Common myeloid progenitor, CD34-positive (primary cell): ENCODE measurements around the gene KRTAP10-8.
"Not testable (repeated sequence)": the region's sequence is repeated elsewhere in the genome, so short reads cannot be mapped to it uniquely, and the experiment has no call there.

Source experiments
- CTCF ChIA-PET: fragments of 350-600 bp; sonication (Branson Sonifier 250); formaldehyde crosslinking; loops from one replicate; lab custom pipeline; 2021; ENCODE audit warnings: antibody characterized with exemption; lab: Charles Lee
- POLR2A ChIA-PET: fragments of 350-600 bp; sonication (Branson Sonifier 250); formaldehyde crosslinking; loops from one replicate; lab custom pipeline; 2021; ENCODE audit warnings: antibody characterized with exemption; lab: Charles Lee
- DNase-seq, 3 donors: peaks; one replicate each; pipeline versions ENCODE4 v3.0.0 to v3.0.0-alpha.2; 2013
- H3K27ac ChIP-seq, 2 experiments: 1 replicate in 1 of 2; 2 replicates in 1 of 2; pipeline ENCODE4 v1.7.0; 2013; ENCODE audit warnings: inconsistent platforms in 2 of 2, low read length in 2 of 2, mild to moderate bottlenecking in 2 of 2, low read depth in 1 of 2, moderate library complexity in 1 of 2; ENCODE audit not compliant: severe bottlenecking in 2 of 2, insufficient read depth in 1 of 2, poor library complexity in 1 of 2
- H3K27me3 ChIP-seq, 5 experiments: replicated peaks in 2 of 5; 1 replicate in 3 of 5; 2 replicates in 2 of 5; pipeline versions ENCODE4 v1.6.1 to v1.7.0; 2013; ENCODE audit warnings: low read length in 4 of 5, mild to moderate bottlenecking in 2 of 5, moderate library complexity in 2 of 5, inconsistent platforms in 1 of 5; ENCODE audit not compliant: insufficient read depth in 5 of 5, control insufficient read depth in 4 of 5
- H3K36me3 ChIP-seq, 4 experiments: 1 replicate in 2 of 4; 2 replicates in 2 of 4; pipeline versions ENCODE4 v1.6.1 to v1.7.0; 2013; ENCODE audit warnings: low read length in 3 of 4, control low read depth in 1 of 4, mild to moderate bottlenecking in 1 of 4; ENCODE audit not compliant: control insufficient read depth in 4 of 4, insufficient read depth in 4 of 4
- H3K4me1 ChIP-seq, 4 experiments: 1 replicate in 3 of 4; 2 replicates in 1 of 4; pipeline versions ENCODE4 v1.6.1 to v1.7.1; 2013; ENCODE audit warnings: low read length in 3 of 4, mild to moderate bottlenecking in 3 of 4, control low read depth in 1 of 4, inconsistent platforms in 1 of 4, moderate library complexity in 1 of 4; ENCODE audit not compliant: control insufficient read depth in 4 of 4, insufficient read depth in 4 of 4; ENCODE audit errors: control extremely low read depth in 1 of 4
- H3K4me3 ChIP-seq, 7 experiments: 1 replicate in 4 of 7; 2 replicates in 3 of 7; pipeline versions ENCODE4 v1.5.1 to v1.7.0; 2013; ENCODE audit warnings: mild to moderate bottlenecking in 7 of 7, low read length in 6 of 7, moderate library complexity in 6 of 7, inconsistent platforms in 2 of 7, low read depth in 2 of 7, control low read depth in 1 of 7; ENCODE audit not compliant: insufficient read depth in 4 of 7, control insufficient read depth in 1 of 7; ENCODE audit errors: extremely low read depth in 1 of 7
- H3K9me3 ChIP-seq, 5 experiments: 1 replicate in 4 of 5; 2 replicates in 1 of 5; pipeline versions ENCODE4 v1.6.1 to v1.7.1; 2013; ENCODE audit warnings: low read length in 4 of 5, mild to moderate bottlenecking in 2 of 5, inconsistent platforms in 1 of 5, low read depth in 1 of 5, moderate library complexity in 1 of 5; ENCODE audit not compliant: control insufficient read depth in 4 of 5, insufficient read depth in 2 of 5; ENCODE audit errors: control extremely low read depth in 1 of 5
- whole genome bisulfite sequencing: methylation state at CpG from one replicate; pipeline ENCODE4 v1.1.5; 2013; ENCODE audit not compliant: insufficient coverage; 5-methylcytosine and 5-hydroxymethylcytosine counted together

Gene KRTAP10-8

GRCh38 chr21:44601091-44601490, 10.8 kb upstream of the KRTAP10-8 start:
- Histone ChIP-seq H3K9me3 (peaks cover 0 to 13% (median 3%) of the 10 kb centered on the region in 5 experiments), H3K27me3 (peaks cover 0 to 19% (median 6%) of the 10 kb centered on the region in 5 experiments)
- POLR2A ChIA-PET, H3K36me3 ChIP-seq, H3K4me3 ChIP-seq, CTCF ChIA-PET, H3K27ac ChIP-seq, DNase-seq, H3K4me1 ChIP-seq: not testable (repeated sequence)
- WGBS = 90% methylated on average over 9 of the region's 10 CpGs

DNA sequence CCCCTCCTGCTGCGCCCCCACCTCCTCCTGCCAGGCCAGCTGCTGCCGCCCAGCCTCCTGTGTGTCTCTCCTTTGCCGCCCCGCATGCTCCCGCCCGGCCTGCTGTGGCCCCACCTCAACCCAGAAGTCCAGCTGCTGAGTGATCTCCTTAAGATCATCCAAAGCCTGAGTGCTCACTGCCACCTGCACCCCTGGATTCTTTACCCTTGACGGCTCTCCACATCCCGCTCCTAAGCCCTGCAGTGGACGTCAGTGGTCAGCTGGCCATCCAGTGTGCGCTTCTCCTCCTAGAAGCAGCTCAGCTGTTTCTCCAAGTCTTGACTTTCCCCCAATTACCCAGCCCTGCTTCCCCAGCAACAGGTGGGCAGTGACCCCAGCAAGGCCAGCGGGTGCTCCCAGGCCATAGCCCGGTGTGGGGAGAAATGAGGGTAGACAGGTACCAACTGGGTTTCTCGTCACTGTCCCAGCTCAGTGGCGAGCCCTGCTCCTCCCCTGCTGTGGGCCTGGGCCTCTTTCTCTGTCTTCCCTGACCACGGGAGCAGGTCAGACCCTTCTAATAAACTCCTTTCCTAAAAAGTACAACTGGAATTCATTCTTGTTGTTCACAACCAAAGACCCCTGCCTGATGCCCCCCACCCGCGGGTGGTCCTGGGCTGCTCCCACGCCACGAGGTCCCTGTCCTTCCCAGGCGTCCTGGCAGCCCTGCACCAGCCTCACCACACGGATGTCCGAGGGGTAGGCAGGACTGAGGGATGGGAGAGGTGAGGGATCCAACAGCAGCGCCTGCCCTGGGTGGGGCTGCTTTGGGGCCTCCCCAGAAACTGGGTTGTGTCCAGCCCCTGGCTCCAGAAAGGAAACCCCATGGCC, 10.1 kb upstream of the KRTAP10-8 start:
- H3K4me3 ChIP-seq = no peak overlapping the region
- H3K4me1 ChIP-seq = no peaks in the 10 kb centered on the region
- CTCF ChIA-PET = no interaction called here
- H3K36me3 ChIP-seq = no peaks in the 10 kb centered on the region
- no peak overlapping the region for H3K27ac ChIP-seq
- WGBS = 89% methylated on average over 18 of the region's 23 CpGs
- H3K27me3 ChIP-seq = peaks cover 0 to 19% (median 5%) of the 10 kb centered on the region in 5 experiments
- peaks cover 0 to 15% (median 3%) of the 10 kb centered on the region in 5 experiments for H3K9me3 ChIP-seq
- DNase-seq = no peak
- POLR2A ChIA-PET = no interaction called here

GRCh38 chr21:44602463-44602850, 9.4 kb upstream of the KRTAP10-8 start:
- DNase-seq = no peak
- H3K27ac ChIP-seq = no peak overlapping the region
- CTCF ChIA-PET = no interaction called here
- H3K4me3 ChIP-seq = no peak overlapping the region
- peaks cover 0 to 15% (median 3%) of the 10 kb centered on the region in 5 experiments for H3K9me3 ChIP-seq
- peaks cover 0 to 19% (median 5%) of the 10 kb centered on the region in 5 experiments for H3K27me3 ChIP-seq
- 92% methylated on average over 20 of the region's 21 CpGs for WGBS
- POLR2A ChIA-PET = no interaction called here
- no peaks in the 10 kb centered on the region for H3K4me1 ChIP-seq
- H3K36me3 ChIP-seq = no peaks in the 10 kb centered on the region

DNA sequence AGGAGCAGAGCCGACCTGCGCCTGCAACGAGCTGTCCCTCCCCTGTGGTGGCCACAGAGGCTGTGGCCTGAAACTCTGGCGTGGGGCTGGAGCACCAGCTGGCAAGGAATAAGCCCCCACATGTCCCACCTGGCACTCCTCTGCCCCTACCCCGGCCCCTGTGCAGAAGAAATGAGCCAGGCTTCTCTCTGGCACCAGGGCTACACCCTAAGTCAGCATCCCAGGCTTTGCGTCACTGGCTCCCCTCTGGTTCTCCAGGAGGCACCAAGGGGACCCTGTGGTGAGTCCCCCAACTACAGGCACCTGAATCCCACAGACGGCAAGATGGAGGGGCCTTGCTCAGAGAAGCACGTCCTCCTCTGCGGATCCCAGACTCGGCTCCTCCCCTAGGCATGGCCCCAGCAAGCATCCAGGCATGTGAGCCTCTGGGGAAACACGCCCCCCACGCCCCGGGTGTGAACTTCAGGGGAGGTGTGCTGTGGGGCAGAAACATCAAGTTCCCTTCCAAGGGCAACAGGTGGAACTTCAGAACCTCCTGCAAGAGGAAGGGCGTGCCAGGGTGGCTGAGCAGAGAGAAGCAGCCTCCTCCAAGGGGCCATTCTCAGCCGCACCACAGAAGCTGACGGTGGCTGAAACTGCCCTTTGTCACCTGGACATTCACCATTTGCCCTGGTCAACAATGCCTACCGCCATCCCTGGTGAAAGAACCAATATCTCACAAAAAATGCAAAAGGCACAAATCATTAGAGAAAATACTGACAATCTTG, 8.6 kb upstream of the KRTAP10-8 start:
- CTCF ChIA-PET = no interaction called here

DNA sequence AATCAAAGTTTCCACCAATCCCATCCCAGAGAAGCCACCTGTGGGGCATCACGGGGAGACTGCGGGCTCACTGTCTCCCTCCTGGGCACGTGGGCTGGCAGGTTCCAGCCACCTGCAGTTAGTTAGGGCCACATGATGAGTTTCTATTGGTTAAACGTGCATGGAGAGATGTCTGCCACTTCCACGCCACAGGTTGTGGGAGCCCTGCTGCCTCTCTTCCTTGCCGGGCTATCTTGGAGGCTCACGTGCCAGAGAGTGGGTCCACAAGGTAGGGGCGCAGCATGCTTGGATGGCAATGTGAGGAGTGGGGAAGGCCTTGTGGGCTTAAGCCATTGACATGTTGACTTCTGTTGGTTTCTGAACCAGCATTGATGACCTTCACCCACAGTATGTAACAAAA, 8.0 kb upstream of the KRTAP10-8 start:
- Histone ChIP-seq H3K4me3 (no peak overlapping the region), H3K27me3 (peaks cover 0 to 16% (median 5%) of the 10 kb centered on the region in 5 experiments), H3K36me3 (no peaks in the 10 kb centered on the region), H3K9me3 (peaks cover 0 to 15% (median 3%) of the 10 kb centered on the region in 5 experiments), H3K4me1 (no peaks in the 10 kb centered on the region), H3K27ac (no peak overlapping the region)
- WGBS = 94% methylated on average over 5 of the region's 8 CpGs
- no peak for DNase-seq
- CTCF ChIA-PET = no interaction called here
- POLR2A ChIA-PET = no interaction called here

More for the DNA sequence above, 8.6 kb upstream of the KRTAP10-8 start:
- DNase-seq = no peak
- WGBS = 57% methylated on average over 14 of the region's 17 CpGs
- POLR2A ChIA-PET = no interaction called here
- no peak overlapping the region for H3K27ac ChIP-seq
- H3K9me3 ChIP-seq = peaks cover 0 to 15% (median 3%) of the 10 kb centered on the region in 5 experiments
- H3K4me1 ChIP-seq = no peaks in the 10 kb centered on the region
- H3K4me3 ChIP-seq = no peak overlapping the region
- H3K36me3 ChIP-seq = no peaks in the 10 kb centered on the region
- H3K27me3 ChIP-seq = peaks cover 0 to 16% (median 5%) of the 10 kb centered on the region in 5 experiments

DNA sequence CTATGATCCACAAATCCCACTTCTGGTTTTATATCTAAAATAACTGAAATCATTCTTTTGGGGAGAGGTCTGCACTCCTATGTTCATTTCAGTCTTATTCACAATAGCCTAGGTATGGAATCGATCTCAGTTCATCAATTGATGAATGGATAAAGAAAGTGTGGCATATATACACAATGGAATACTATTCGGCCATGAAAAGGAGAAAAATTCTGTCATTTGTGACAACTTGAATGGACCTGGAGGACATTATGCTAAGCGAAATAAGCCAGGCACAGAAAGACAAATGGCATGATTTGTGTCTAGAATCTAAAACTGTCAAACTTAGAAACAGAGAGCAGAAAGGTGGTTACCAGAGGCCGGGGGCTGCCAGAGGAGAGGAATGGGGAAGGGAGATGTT, 5.4 kb upstream of the KRTAP10-8 start:
- 83% methylated on average over 2 of the region's 4 CpGs for WGBS
- ChIA-PET POLR2A (no interaction called here), CTCF (no interaction called here)
- Histone ChIP-seq H3K4me3 (no peak overlapping the region), H3K9me3 (peaks cover 0 to 31% (median 8%) of the 10 kb centered on the region in 5 experiments), H3K27ac (no peak overlapping the region), H3K27me3 (peaks cover 0 to 13% (median 5%) of the 10 kb centered on the region in 5 experiments), H3K4me1 (no peaks in the 10 kb centered on the region), H3K36me3 (no peaks in the 10 kb centered on the region)
- no peak for DNase-seq

DNA sequence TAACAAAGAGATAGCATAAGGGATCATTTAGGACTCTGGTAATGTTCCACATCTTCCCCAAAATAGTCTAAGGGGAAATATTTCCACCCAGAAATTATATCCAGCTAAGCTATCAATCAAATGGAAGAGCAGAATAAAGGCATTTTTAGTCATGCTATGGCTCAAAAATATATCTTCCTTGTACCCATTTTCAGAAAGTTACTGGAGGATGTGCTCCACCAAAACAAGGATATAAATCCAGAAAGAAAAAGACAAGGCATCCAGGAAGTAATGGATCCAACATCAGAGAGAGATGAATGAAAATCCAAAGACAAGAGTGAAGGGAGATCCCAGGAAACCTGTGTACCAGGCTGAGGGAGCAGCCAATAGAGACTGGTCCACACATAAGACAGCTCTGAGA, 2.7 kb upstream of the KRTAP10-8 start:
- Histone ChIP-seq H3K27me3 (peaks cover 0 to 6% (median 2%) of the 10 kb centered on the region in 5 experiments), H3K27ac (no peak overlapping the region), H3K36me3 (no peaks in the 10 kb centered on the region), H3K4me1 (no peaks in the 10 kb centered on the region), H3K4me3 (no peak overlapping the region), H3K9me3 (peaks cover 0 to 30% (median 10%) of the 10 kb centered on the region in 5 experiments)
- ChIA-PET POLR2A (no interaction called here), CTCF (no interaction called here)
- DNase-seq = no peak
